Neural progenitor cell (in vitro differentiated cells): ENCODE data around the gene MED27. TPM values are rescaled to one million over a fixed set of nuclear protein-coding genes. Genes with fewer than 3 reads are reported as not detected.

ENCODE experiments used
- DNase-seq: peaks from one replicate; pipeline ENCODE4 v3.0.0-alpha.2; 2016; ENCODE audit warnings: low spot score
- H2AFZ ChIP-seq: fragments of 200-600 bp; sonication (generic); replicated peaks from 2 replicates; pipeline ENCODE4 v1.6.1; 2016; ENCODE audit warnings: antibody characterized with exemption
- H3F3A ChIP-seq: fragments of 200-600 bp; sonication (generic); 2 replicates; pipeline ENCODE4 v1.6.1; 2016; ENCODE audit warnings: antibody characterized with exemption, low read depth
- H3K27ac ChIP-seq: fragments of 200-600 bp; sonication (generic); 2 replicates; pipeline ENCODE4 v1.5.1; 2016; ENCODE audit warnings: mild to moderate bottlenecking
- H3K27me3 ChIP-seq: fragments of 200-600 bp; sonication (generic); 2 replicates; pipeline ENCODE4 v1.6.1; 2016; ENCODE audit warnings: mild to moderate bottlenecking, moderate library complexity
- H3K36me3 ChIP-seq: fragments of 200-600 bp; sonication (generic); 2 replicates; pipeline ENCODE4 v1.5.1; 2016
- H3K4me1 ChIP-seq: fragments of 200-600 bp; sonication (generic); 2 replicates; pipeline ENCODE4 v1.6.1; 2016; ENCODE audit warnings: mixed run types
- H3K4me2 ChIP-seq: fragments of 200-600 bp; sonication (generic); 2 replicates; pipeline ENCODE4 v1.6.1; 2016
- H3K4me3 ChIP-seq: fragments of 200-600 bp; sonication (generic); 2 replicates; pipeline ENCODE4 v1.5.1; 2016
- H3K79me2 ChIP-seq: fragments of 200-600 bp; sonication (generic); 2 replicates; pipeline ENCODE4 v1.6.1; 2016; ENCODE audit warnings: low read depth
- H3K9ac ChIP-seq: fragments of 200-600 bp; sonication (generic); 2 replicates; pipeline ENCODE4 v1.6.1; 2016
- H3K9me3 ChIP-seq: fragments of 200-600 bp; sonication (generic); 2 replicates; pipeline ENCODE4 v1.5.1; 2016; ENCODE audit warnings: low read depth
- H4K20me1 ChIP-seq: fragments of 200-600 bp; sonication (generic); 2 replicates; pipeline ENCODE4 v1.6.1; 2016; ENCODE audit warnings: low read depth
- H3K27ac Mint-ChIP-seq: 3 replicates; pipeline ENCODE4 v1.8.0; 2021; ENCODE audit warnings: mixed read lengths
- H3K27me3 Mint-ChIP-seq: 2 replicates; pipeline ENCODE4 v1.8.0; 2022; ENCODE audit warnings: low read depth, mild to moderate bottlenecking, inconsistent platforms, moderate library complexity, mixed read lengths; ENCODE audit not compliant: insufficient read depth
- H3K36me3 Mint-ChIP-seq: 3 replicates; pipeline ENCODE4 v1.8.0; 2021; ENCODE audit warnings: mixed read lengths
- H3K4me1 Mint-ChIP-seq: 3 replicates; pipeline ENCODE4 v1.8.0; 2021; ENCODE audit warnings: mixed read lengths
- H3K4me3 Mint-ChIP-seq: 3 replicates; pipeline ENCODE4 v1.8.0; 2021; ENCODE audit warnings: mild to moderate bottlenecking, moderate library complexity, mixed read lengths
- H3K9me3 Mint-ChIP-seq: 3 replicates; pipeline ENCODE4 v1.8.0; 2020; ENCODE audit warnings: mixed read lengths
- EZH2 ChIP-seq: fragments of 200-600 bp; sonication (generic); IDR thresholded peaks from 2 replicates; pipeline ENCODE4 v1.6.1; 2017; ENCODE audit warnings: antibody characterized with exemption, mild to moderate bottlenecking, moderate library complexity
- EZH2phosphoT487 ChIP-seq: fragments of 200-600 bp; sonication (generic); IDR thresholded peaks from 2 replicates; pipeline ENCODE4 v1.6.1; 2017; ENCODE audit warnings: antibody characterized with exemption
- total RNA-seq: library from RNA; depleted of rRNA; stranded (reverse); fragments of >200 nt; gene quantifications from 2 replicates; pipeline ENCODE4 v1.2.3, GENCODE V29; 2015; ENCODE audit warnings: low replicate concordance
- TF ChIP-seq, protein P1 (sequence below): fragments of 200-600 bp; sonication (generic); IDR thresholded peaks from 2 replicates; pipeline ENCODE4 v1.5.1; 2017; ENCODE audit warnings: antibody characterized with exemption, mild to moderate bottlenecking

The MED27 gene
- total RNA-seq, 1 donor from 2014 or later = 15.1 TPM

- Histone ChIP-seq H3K27ac (no peak overlapping the region), H3K36me3 (no peaks in the 10 kb centered on the region), H3K79me2 (no peaks in the 10 kb centered on the region), H3K9ac (no peak overlapping the region), H3K4me1 (peaks cover 19% of the 10 kb centered on the region), H3K27me3 (no peaks in the 10 kb centered on the region), H4K20me1 (peaks cover 84% of the 10 kb centered on the region), H3K4me2 (no peak overlapping the region), H3K4me3 (no peak overlapping the region), H2AFZ (no peak overlapping the region), H3K9me3 (no peaks in the 10 kb centered on the region), H3F3A (peaks cover 17% of the 10 kb centered on the region)
- Mint-ChIP-seq H3K4me3 (no peak overlapping the region), H3K9me3 (no peaks in the 10 kb centered on the region), H3K27me3 (no peaks in the 10 kb centered on the region), H3K27ac (no peak overlapping the region), H3K4me1 (peaks cover 47% of the 10 kb centered on the region), H3K36me3 (peaks cover 2% of the 10 kb centered on the region)
- no peak for DNase-seq
- TF ChIP-seq EZH2 (no peak), EZH2phosphoT487 (no peak)
- TF ChIP-seq, protein P1, sequence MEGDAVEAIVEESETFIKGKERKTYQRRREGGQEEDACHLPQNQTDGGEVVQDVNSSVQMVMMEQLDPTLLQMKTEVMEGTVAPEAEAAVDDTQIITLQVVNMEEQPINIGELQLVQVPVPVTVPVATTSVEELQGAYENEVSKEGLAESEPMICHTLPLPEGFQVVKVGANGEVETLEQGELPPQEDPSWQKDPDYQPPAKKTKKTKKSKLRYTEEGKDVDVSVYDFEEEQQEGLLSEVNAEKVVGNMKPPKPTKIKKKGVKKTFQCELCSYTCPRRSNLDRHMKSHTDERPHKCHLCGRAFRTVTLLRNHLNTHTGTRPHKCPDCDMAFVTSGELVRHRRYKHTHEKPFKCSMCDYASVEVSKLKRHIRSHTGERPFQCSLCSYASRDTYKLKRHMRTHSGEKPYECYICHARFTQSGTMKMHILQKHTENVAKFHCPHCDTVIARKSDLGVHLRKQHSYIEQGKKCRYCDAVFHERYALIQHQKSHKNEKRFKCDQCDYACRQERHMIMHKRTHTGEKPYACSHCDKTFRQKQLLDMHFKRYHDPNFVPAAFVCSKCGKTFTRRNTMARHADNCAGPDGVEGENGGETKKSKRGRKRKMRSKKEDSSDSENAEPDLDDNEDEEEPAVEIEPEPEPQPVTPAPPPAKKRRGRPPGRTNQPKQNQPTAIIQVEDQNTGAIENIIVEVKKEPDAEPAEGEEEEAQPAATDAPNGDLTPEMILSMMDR = no peak
These were observed 206.3 kb downstream of the MED27 start for GRCh38 chr9:131873335-131873734.

GRCh38 chr9:131872702-131873101 is 207.0 kb downstream of the MED27 start:
- TF ChIP-seq EZH2 (no peak), EZH2phosphoT487 (no peak)
- TF ChIP-seq, protein P1 = no peak
- no peaks in the 10 kb centered on the region for H3K79me2 ChIP-seq
- H3F3A ChIP-seq = peaks cover 17% of the 10 kb centered on the region
- no peak overlapping the region for H3K9ac ChIP-seq
- H3K9me3 ChIP-seq = no peaks in the 10 kb centered on the region
- H3K4me1 Mint-ChIP-seq = peaks cover 49% of the 10 kb centered on the region
- peaks cover 20% of the 10 kb centered on the region for H3K4me1 ChIP-seq
- H3K9me3 Mint-ChIP-seq = no peaks in the 10 kb centered on the region
- no peak for DNase-seq
- no peaks in the 10 kb centered on the region for H3K27me3 ChIP-seq
- no peak overlapping the region for H3K27ac Mint-ChIP-seq
- H3K4me3 ChIP-seq = no peak overlapping the region
- H3K27me3 Mint-ChIP-seq = no peaks in the 10 kb centered on the region
- H3K4me3 Mint-ChIP-seq = no peak overlapping the region
- no peaks in the 10 kb centered on the region for H3K36me3 ChIP-seq
- H3K27ac ChIP-seq = no peak overlapping the region
- no peak overlapping the region for H3K4me2 ChIP-seq
- peaks cover 2% of the 10 kb centered on the region for H3K36me3 Mint-ChIP-seq
- H2AFZ ChIP-seq = no peak overlapping the region
- peaks cover 86% of the 10 kb centered on the region for H4K20me1 ChIP-seq

- Histone ChIP-seq H4K20me1 (peaks cover 84% of the 10 kb centered on the region), H2AFZ (no peak overlapping the region), H3F3A (peaks cover 17% of the 10 kb centered on the region), H3K9me3 (no peaks in the 10 kb centered on the region), H3K9ac (no peak overlapping the region), H3K27ac (no peak overlapping the region), H3K27me3 (no peaks in the 10 kb centered on the region), H3K4me3 (no peak overlapping the region), H3K4me2 (no peak overlapping the region), H3K79me2 (no peaks in the 10 kb centered on the region), H3K36me3 (no peaks in the 10 kb centered on the region), H3K4me1 (peaks cover 20% of the 10 kb centered on the region)
- Mint-ChIP-seq H3K27ac (no peak overlapping the region), H3K9me3 (no peaks in the 10 kb centered on the region), H3K4me3 (no peak overlapping the region), H3K27me3 (peaks cover under 1% of the 10 kb centered on the region), H3K36me3 (peaks cover 1% of the 10 kb centered on the region), H3K4me1 (peaks cover 51% of the 10 kb centered on the region)
- DNase-seq = peak; percentile 25
- TF ChIP-seq, protein P1 = peak; percentile 42
- TF ChIP-seq EZH2 (no peak), EZH2phosphoT487 (no peak)
These were observed 207.7 kb downstream of the MED27 start for GRCh38 chr9:131872006-131872405.
